GM12872 (cell line): ENCODE measurements around the gene SEMA3G.

Experiments used
- TF ChIP-seq, protein P1 (sequence below): IDR thresholded peaks from 3 replicates; pipeline ENCODE4 v1.5.1; 2011; ENCODE audit warnings: low read depth, mild to moderate bottlenecking, low read length, moderate library complexity; ENCODE audit not compliant: insufficient read depth

Gene SEMA3G

DNA sequence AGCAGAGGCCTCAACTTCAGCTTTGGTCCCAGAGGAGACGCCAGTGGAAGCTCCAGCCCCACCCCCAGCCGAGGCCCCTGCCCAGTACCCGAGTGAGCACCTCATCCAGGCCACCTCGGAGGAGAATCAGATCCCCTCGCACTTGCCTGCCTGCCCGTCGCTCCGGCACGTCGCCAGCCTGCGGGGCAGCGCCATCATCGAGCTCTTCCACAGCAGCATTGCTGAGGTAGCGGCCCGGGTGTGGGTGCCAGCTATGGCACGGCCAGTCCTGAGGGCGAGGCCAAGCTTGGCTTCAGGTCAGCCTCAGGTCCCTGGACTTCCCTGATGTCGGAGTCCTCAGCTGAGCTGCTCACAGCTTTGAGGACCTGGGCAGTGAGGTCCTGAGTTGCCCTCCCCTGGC is 44.5 kb upstream of the SEMA3G start:
- TF ChIP-seq, protein P1, sequence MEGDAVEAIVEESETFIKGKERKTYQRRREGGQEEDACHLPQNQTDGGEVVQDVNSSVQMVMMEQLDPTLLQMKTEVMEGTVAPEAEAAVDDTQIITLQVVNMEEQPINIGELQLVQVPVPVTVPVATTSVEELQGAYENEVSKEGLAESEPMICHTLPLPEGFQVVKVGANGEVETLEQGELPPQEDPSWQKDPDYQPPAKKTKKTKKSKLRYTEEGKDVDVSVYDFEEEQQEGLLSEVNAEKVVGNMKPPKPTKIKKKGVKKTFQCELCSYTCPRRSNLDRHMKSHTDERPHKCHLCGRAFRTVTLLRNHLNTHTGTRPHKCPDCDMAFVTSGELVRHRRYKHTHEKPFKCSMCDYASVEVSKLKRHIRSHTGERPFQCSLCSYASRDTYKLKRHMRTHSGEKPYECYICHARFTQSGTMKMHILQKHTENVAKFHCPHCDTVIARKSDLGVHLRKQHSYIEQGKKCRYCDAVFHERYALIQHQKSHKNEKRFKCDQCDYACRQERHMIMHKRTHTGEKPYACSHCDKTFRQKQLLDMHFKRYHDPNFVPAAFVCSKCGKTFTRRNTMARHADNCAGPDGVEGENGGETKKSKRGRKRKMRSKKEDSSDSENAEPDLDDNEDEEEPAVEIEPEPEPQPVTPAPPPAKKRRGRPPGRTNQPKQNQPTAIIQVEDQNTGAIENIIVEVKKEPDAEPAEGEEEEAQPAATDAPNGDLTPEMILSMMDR: no peak

- TF ChIP-seq, protein P1: no peak
These were observed 43.8 kb upstream of the SEMA3G start for GRCh38 chr3:52488746-52489145.

DNA sequence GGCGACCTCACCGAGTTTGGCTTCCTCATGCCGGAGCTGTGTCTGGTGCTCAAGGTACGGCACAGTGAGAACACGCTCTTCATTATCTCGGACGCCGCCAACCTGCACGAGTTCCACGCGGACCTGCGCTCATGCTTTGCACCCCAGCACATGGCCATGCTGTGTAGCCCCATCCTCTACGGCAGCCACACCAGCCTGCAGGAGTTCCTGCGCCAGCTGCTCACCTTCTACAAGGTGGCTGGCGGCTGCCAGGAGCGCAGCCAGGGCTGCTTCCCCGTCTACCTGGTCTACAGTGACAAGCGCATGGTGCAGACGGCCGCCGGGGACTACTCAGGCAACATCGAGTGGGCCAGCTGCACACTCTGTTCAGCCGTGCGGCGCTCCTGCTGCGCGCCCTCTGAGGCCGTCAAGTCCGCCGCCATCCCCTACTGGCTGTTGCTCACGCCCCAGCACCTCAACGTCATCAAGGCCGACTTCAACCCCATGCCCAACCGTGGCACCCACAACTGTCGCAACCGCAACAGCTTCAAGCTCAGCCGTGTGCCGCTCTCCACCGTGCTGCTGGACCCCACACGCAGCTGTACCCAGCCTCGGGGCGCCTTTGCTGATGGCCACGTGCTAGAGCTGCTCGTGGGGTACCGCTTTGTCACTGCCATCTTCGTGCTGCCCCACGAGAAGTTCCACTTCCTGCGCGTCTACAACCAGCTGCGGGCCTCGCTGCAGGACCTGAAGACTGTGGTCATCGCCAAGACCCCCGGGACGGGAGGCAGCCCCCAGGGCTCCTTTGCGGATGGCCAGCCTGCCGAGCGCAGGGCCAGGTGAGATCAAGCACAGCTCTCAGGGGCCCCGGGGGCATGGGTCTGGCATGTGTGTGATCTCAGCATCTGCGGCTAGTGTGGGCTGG is 43.1 kb upstream of the SEMA3G start:
- TF ChIP-seq, protein P1: no peak

DNA sequence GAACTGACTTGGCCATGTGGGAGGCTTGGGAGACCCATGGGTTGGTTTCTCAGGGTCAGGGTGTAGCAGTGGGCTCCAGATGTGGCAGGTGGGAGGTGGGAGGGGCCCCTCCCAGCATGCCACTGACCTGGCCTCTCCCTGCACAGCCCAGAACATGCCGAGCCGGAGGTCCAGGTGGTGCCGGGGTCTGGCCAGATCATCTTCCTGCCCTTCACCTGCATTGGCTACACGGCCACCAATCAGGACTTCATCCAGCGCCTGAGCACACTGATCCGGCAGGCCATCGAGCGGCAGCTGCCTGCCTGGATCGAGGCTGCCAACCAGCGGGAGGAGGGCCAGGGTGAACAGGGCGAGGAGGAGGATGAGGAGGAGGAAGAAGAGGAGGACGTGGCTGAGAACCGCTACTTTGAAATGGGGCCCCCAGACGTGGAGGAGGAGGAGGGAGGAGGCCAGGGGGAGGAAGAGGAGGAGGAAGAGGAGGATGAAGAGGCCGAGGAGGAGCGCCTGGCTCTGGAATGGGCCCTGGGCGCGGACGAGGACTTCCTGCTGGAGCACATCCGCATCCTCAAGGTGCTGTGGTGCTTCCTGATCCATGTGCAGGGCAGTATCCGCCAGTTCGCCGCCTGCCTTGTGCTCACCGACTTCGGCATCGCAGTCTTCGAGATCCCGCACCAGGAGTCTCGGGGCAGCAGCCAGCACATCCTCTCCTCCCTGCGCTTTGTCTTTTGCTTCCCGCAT is 42.3 kb upstream of the SEMA3G start:
- TF ChIP-seq, protein P1: no peak

- TF ChIP-seq, protein P1: no peak
These were observed 40.0 kb upstream of the SEMA3G start for GRCh38 chr3:52484680-52485461.

DNA sequence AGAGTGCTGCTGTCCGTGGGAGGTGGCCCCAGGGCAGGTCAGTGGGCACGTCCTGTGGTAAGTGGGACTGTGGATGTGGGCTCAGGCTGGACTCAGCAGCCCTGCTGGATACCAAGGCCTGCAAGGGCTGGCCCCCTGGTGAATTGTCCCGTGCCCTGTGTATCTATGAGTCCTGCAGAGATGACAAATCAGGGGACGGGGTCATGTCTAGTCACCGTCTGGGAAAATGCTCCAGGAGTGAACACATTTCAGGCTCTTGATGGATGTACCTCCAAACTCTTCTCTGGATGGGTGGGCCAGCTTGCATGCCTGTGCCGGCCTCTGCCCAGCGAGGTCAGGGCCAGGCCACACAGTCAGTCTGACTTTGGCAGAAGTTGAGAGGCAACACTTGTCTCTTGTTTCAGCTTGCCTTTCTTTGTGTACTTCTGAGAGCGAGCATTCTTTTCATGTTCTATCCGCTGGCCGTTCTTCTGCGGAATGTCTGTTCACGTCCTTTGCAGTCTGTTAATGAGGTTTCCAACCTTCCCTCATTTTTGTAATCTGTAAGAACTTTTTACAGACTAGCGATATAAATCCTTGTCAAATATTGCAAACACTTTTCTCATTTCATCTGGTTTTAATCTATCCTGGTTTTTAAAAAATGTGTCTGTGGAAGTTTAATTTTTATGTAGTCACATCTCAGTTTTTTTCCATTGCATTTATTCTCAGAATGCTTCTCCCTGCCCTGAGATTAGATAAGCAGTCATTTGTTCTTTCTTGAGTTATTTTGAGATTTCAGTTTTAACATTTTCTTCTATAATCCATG is 38.9 kb upstream of the SEMA3G start:
- TF ChIP-seq, protein P1: no peak
